RWPE1 (cell line): ENCODE measurements around the gene PRELID3B.

Experiments
- CTCF ChIA-PET: fragments of 350-600 bp; sonication (Branson Sonifier 250); formaldehyde crosslinking; extraction: SDS; loops from one replicate; lab custom pipeline; 2021; lab: Yijun Ruan, JAX
- POLR2A ChIA-PET: fragments of 400-600 bp; formaldehyde crosslinking; extraction: SDS; loops from one replicate; lab custom pipeline; 2020; ENCODE audit warnings: antibody characterized with exemption; ENCODE audit not compliant: low non-redundant PET; lab: Yijun Ruan, JAX
- DNase-seq: peaks from one replicate; pipeline ENCODE4 v3.0.0; 2012; ENCODE audit warnings: low spot score
- H3K27ac ChIP-seq: fragments of 450-650 bp; 2 replicates; pipeline ENCODE4 v1.5.1; 2017
- CTCF ChIP-seq: fragments of 450-650 bp; conservative IDR thresholded peaks from 2 replicates; pipeline ENCODE4 v1.5.1; 2017; ENCODE audit warnings: low read depth, mild to moderate bottlenecking

The PRELID3B gene

DNA sequence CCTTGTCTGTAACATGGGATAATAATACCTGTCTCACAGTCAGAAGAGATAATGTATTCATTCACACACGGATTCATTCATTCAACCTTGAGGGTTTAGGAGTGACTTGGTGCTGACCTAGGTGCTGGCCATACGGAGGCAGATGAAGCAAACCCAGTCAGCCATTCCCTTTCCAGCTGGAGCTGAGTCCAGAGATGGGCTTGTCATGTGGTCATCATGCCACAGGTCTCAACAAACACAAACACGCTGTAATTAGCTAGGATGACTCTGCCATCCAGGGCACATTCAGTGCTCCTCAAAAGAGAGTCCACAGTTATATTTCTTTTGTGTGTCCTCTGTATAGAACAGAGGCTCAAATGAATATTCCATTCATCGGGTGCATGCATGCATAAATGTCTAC, 19.5 kb upstream of the PRELID3B start:
- no peak for TF ChIP-seq CTCF
- ChIA-PET CTCF (interaction anchor here (1.5 kb wide), 1 partner anchor 26 kb away, joined by 3 read pairs; no protein-coding TSS in a partner anchor), POLR2A (no interaction called here)
- H3K27ac ChIP-seq: no peak overlapping the region
- DNase-seq: no peak

DNA sequence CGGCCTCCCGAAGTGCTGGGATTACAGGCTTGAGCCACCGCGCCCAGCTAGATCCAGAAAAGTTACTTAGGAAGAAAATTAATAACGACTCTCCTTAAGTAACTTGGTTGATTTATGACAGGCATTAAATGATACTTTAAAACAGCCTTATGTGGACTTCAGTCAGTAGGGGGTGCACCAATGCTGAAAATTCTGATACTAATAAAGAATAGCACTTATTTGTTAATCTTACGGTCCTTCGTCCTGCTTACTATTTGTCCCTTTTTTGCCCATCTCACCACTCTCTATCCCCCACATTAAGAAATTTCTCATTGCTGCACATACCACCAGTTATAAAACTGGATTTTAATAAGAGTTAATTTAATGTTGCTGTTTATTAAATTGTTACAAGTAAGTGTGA, 12.7 kb upstream of the PRELID3B start:
- ChIA-PET POLR2A (no interaction called here), CTCF (interaction anchor here (0.7 kb wide), 2 partner anchors 159 to 405 kb away, joined by 3 read pairs; no protein-coding TSS in a partner anchor)
- H3K27ac ChIP-seq: no peak overlapping the region
- DNase-seq: no peak
- TF ChIP-seq CTCF: peak; percentile 41

GRCh38 chr20:59051666-59052185, 9.1 kb upstream of the PRELID3B start:
- ChIA-PET CTCF (interaction anchor here (0.7 kb wide), 1 partner anchor 70 kb away, joined by 3 read pairs; no protein-coding TSS in a partner anchor), POLR2A (no interaction called here)

DNA sequence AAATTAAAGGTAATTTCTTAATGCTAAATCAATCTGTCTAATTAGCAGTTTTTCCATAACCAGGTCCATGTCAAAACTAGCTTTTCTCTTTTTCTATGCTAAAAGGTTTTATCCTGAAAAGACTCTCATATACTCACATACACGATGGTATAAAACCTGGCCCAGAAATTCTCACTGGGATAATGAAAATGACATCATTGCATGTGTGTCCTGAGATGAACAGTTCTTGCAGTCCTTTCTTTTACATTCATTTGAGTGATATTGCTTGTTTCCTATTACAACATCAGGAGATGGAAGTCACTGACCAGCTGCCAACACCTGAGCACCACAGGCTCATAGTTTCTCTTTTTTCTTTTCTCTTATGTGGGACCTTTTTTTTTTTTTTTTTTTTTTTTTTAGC, 7.9 kb upstream of the PRELID3B start:
- CTCF ChIA-PET: no interaction called here
- TF ChIP-seq CTCF: no peak
- no peak for DNase-seq
- H3K27ac ChIP-seq: no peak overlapping the region
- POLR2A ChIA-PET: no interaction called here

More at GRCh38 chr20:59051666-59052185, 9.1 kb upstream of the PRELID3B start:
- no peak for DNase-seq
- no peak for TF ChIP-seq CTCF
- no peak overlapping the region for H3K27ac ChIP-seq

DNA sequence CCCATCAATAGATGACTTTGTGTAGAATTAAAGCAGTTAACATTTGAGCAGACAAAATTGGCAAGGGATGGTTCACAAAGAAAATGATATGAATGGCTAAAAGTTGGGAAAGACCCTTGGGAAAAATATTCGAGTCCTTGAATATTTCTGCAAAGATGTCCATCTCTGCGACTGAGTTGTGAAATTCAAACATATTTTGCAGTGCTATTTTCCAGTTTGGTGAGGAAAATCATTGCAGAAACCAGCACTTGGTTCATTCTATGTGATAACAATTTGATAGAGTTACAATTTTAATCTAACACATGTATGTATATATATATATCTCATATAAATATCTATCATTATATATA, 6.1 kb upstream of the PRELID3B start:
- no peak for DNase-seq
- ChIA-PET POLR2A (no interaction called here), CTCF (interaction anchor here (0.5 to 0.7 kb wide), 3 partner anchors 178 to 394 kb away, joined by 3 to 5 read pairs (median 4); no protein-coding TSS in a partner anchor)
- no peak overlapping the region for H3K27ac ChIP-seq
- TF ChIP-seq CTCF: no peak

- TF ChIP-seq CTCF: no peak
- no peak overlapping the region for H3K27ac ChIP-seq
- ChIA-PET POLR2A (no interaction called here), CTCF (interaction anchor here (0.5 kb wide), 1 partner anchor 365 kb away, joined by 3 read pairs; no protein-coding TSS in a partner anchor)
- DNase-seq: no peak
Observed at GRCh38 chr20:59047938-59048680, 5.5 kb upstream of the PRELID3B start.
